Activated T-cell treated with anti-CD3 and anti-CD28 coated beads, Interleukin-2, amount 50 U/mL, for 4 hours (primary cell): ENCODE measurements around the gene PELI2. TPM values are rescaled to one million over a fixed set of nuclear protein-coding genes. Genes with fewer than 3 reads are reported as not detected.
A peak's percentile ranks its signal among the peaks of the same experiment; 100 is the strongest.

Experiments
- ATAC-seq, 2 donors: fragments of 200-7000 bp; cut with Tn5 transposase; one replicate each; pipeline ENCODE4 v1.10.0; 2021
- DNase-seq: peaks from one replicate; pipeline ENCODE4 v3.0.0-alpha.2; 2020
- H3K27me3 Mint-ChIP-seq: one replicate; pipeline ENCODE4 v1.8.0; 2021; ENCODE audit warnings: low read depth, mixed read lengths
- H3K36me3 Mint-ChIP-seq: one replicate; pipeline ENCODE4 v1.8.0; 2022; ENCODE audit warnings: mixed read lengths; ENCODE audit not compliant: insufficient read depth
- H3K4me1 Mint-ChIP-seq: one replicate; pipeline ENCODE4 v1.8.0; 2021; ENCODE audit warnings: low read depth, mixed read lengths
- H3K4me3 Mint-ChIP-seq: one replicate; pipeline ENCODE4 v1.8.0; 2021; ENCODE audit warnings: mild to moderate bottlenecking, moderate library complexity, mixed read lengths
- H3K9me3 Mint-ChIP-seq: one replicate; pipeline ENCODE4 v1.8.0; 2021; ENCODE audit warnings: mixed read lengths
- total RNA-seq, 3 donors: library from RNA; stranded (reverse); gene quantifications; one replicate each; pipeline ENCODE4 v1.2.1, GENCODE V29; 2021

Gene PELI2
- 1 to 10 TPM; 1.4 to 4.2 (median 2.3) TPM for total RNA-seq

- no peaks in the 10 kb centered on the region for H3K36me3 Mint-ChIP-seq
- ATAC-seq (peak; percentile 82 to 87), DNase-seq (peak; percentile 79)
- H3K27me3 Mint-ChIP-seq = peaks cover 5% of the 10 kb centered on the region
- no peaks in the 10 kb centered on the region for H3K9me3 Mint-ChIP-seq
- H3K4me3 Mint-ChIP-seq = peak within 1 kb of the TSS; percentile 89
- H3K4me1 Mint-ChIP-seq = peaks cover 40% of the 10 kb centered on the region
Observed at GRCh38 chr14:56117765-56118610, at the start of gene PELI2. PELI2 (plus strand) TSS chr14:56118411; CDS start chr14:56118661, 250 bp downstream.

- Mint-ChIP-seq H3K36me3 (no peaks in the 10 kb centered on the region), H3K9me3 (no peaks in the 10 kb centered on the region), H3K27me3 (peaks cover 11% of the 10 kb centered on the region), H3K4me3 (no peak overlapping the region), H3K4me1 (no peaks in the 10 kb centered on the region)
- no peak for ATAC-seq
- DNase-seq = no peak
Observed at GRCh38 chr14:56073799-56074198, 44.4 kb upstream of the PELI2 start.

- no peak for ATAC-seq
- no peaks in the 10 kb centered on the region for H3K9me3 Mint-ChIP-seq
- H3K4me3 Mint-ChIP-seq = no peak overlapping the region
- DNase-seq = no peak
- H3K4me1 Mint-ChIP-seq = no peaks in the 10 kb centered on the region
- H3K27me3 Mint-ChIP-seq = peaks cover 11% of the 10 kb centered on the region
- no peaks in the 10 kb centered on the region for H3K36me3 Mint-ChIP-seq
Observed at GRCh38 chr14:56075301-56075700, 42.9 kb upstream of the PELI2 start.

- peaks cover 17% of the 10 kb centered on the region for H3K27me3 Mint-ChIP-seq
- ATAC-seq (no peak), DNase-seq (no peak)
- no peak overlapping the region for H3K4me3 Mint-ChIP-seq
- H3K4me1 Mint-ChIP-seq = no peaks in the 10 kb centered on the region
- no peaks in the 10 kb centered on the region for H3K36me3 Mint-ChIP-seq
- H3K9me3 Mint-ChIP-seq = no peaks in the 10 kb centered on the region
Observed at GRCh38 chr14:56081139-56081538, 37.1 kb upstream of the PELI2 start.

- Mint-ChIP-seq H3K36me3 (no peaks in the 10 kb centered on the region), H3K9me3 (no peaks in the 10 kb centered on the region), H3K4me1 (no peaks in the 10 kb centered on the region), H3K27me3 (peaks cover 17% of the 10 kb centered on the region), H3K4me3 (no peak overlapping the region)
- DNase-seq (no peak), ATAC-seq (no peak)
Observed at GRCh38 chr14:56082880-56083279, 35.3 kb upstream of the PELI2 start.

- no peak for DNase-seq
- Mint-ChIP-seq H3K27me3 (peaks cover 16% of the 10 kb centered on the region), H3K36me3 (no peaks in the 10 kb centered on the region), H3K9me3 (no peaks in the 10 kb centered on the region), H3K4me1 (no peaks in the 10 kb centered on the region), H3K4me3 (no peak overlapping the region)
- no peak for ATAC-seq
Observed at GRCh38 chr14:56085471-56085870, 32.7 kb upstream of the PELI2 start.

- no peaks in the 10 kb centered on the region for H3K9me3 Mint-ChIP-seq
- H3K27me3 Mint-ChIP-seq = peaks cover 16% of the 10 kb centered on the region
- no peaks in the 10 kb centered on the region for H3K4me1 Mint-ChIP-seq
- no peaks in the 10 kb centered on the region for H3K36me3 Mint-ChIP-seq
- ATAC-seq = no peak
- H3K4me3 Mint-ChIP-seq = no peak overlapping the region
- DNase-seq = no peak
Observed at GRCh38 chr14:56087671-56088471, 30.3 kb upstream of the PELI2 start.

GRCh38 chr14:56088941-56089340 is 29.3 kb upstream of the PELI2 start:
- ATAC-seq (no peak), DNase-seq (no peak)
- H3K4me3 Mint-ChIP-seq = no peak overlapping the region
- peaks cover 16% of the 10 kb centered on the region for H3K27me3 Mint-ChIP-seq
- H3K9me3 Mint-ChIP-seq = no peaks in the 10 kb centered on the region
- no peaks in the 10 kb centered on the region for H3K36me3 Mint-ChIP-seq
- no peaks in the 10 kb centered on the region for H3K4me1 Mint-ChIP-seq

GRCh38 chr14:56092763-56093162 is 25.4 kb upstream of the PELI2 start:
- DNase-seq (no peak), ATAC-seq (no peak)
- H3K4me1 Mint-ChIP-seq = no peaks in the 10 kb centered on the region
- H3K4me3 Mint-ChIP-seq = no peak overlapping the region
- H3K9me3 Mint-ChIP-seq = no peaks in the 10 kb centered on the region
- no peaks in the 10 kb centered on the region for H3K36me3 Mint-ChIP-seq
- peaks cover 18% of the 10 kb centered on the region for H3K27me3 Mint-ChIP-seq

- H3K36me3 Mint-ChIP-seq = no peaks in the 10 kb centered on the region
- H3K27me3 Mint-ChIP-seq = peaks cover 15% of the 10 kb centered on the region
- no peak for ATAC-seq
- H3K9me3 Mint-ChIP-seq = no peaks in the 10 kb centered on the region
- H3K4me3 Mint-ChIP-seq = no peak overlapping the region
- no peak for DNase-seq
- no peaks in the 10 kb centered on the region for H3K4me1 Mint-ChIP-seq
Observed at GRCh38 chr14:56094076-56094475, 24.1 kb upstream of the PELI2 start.

- DNase-seq (no peak), ATAC-seq (no peak)
- Mint-ChIP-seq H3K36me3 (no peaks in the 10 kb centered on the region), H3K9me3 (no peaks in the 10 kb centered on the region), H3K4me1 (no peaks in the 10 kb centered on the region), H3K27me3 (peaks cover 18% of the 10 kb centered on the region), H3K4me3 (no peak overlapping the region)
Observed at GRCh38 chr14:56098021-56098420, 20.2 kb upstream of the PELI2 start.

GRCh38 chr14:56099081-56099797 is 19.0 kb upstream of the PELI2 start:
- Mint-ChIP-seq H3K4me1 (no peaks in the 10 kb centered on the region), H3K27me3 (peaks cover 18% of the 10 kb centered on the region), H3K4me3 (no peak overlapping the region), H3K36me3 (no peaks in the 10 kb centered on the region), H3K9me3 (no peaks in the 10 kb centered on the region)
- ATAC-seq (no peak), DNase-seq (no peak)

GRCh38 chr14:56100556-56100955 is 17.7 kb upstream of the PELI2 start:
- no peaks in the 10 kb centered on the region for H3K36me3 Mint-ChIP-seq
- DNase-seq (no peak), ATAC-seq (no peak)
- H3K4me1 Mint-ChIP-seq = no peaks in the 10 kb centered on the region
- peaks cover 11% of the 10 kb centered on the region for H3K27me3 Mint-ChIP-seq
- no peak overlapping the region for H3K4me3 Mint-ChIP-seq
- H3K9me3 Mint-ChIP-seq = no peaks in the 10 kb centered on the region

- Mint-ChIP-seq H3K9me3 (no peaks in the 10 kb centered on the region), H3K4me1 (no peaks in the 10 kb centered on the region), H3K4me3 (no peak overlapping the region), H3K27me3 (peaks cover 5% of the 10 kb centered on the region), H3K36me3 (no peaks in the 10 kb centered on the region)
- ATAC-seq (no peak), DNase-seq (no peak)
Observed at GRCh38 chr14:56102941-56103340, 15.3 kb upstream of the PELI2 start.
